ENCODE results near the gene FHOD3. TPM values are rescaled to one million over a fixed set of nuclear protein-coding genes. Genes with fewer than 3 reads are reported as not detected.
A peak's percentile ranks its signal among the peaks of the same experiment; 100 is the strongest.

Gene FHOD3
- total RNA-seq, 1 donor from 2014 or later: 5.6 TPM

DNA sequence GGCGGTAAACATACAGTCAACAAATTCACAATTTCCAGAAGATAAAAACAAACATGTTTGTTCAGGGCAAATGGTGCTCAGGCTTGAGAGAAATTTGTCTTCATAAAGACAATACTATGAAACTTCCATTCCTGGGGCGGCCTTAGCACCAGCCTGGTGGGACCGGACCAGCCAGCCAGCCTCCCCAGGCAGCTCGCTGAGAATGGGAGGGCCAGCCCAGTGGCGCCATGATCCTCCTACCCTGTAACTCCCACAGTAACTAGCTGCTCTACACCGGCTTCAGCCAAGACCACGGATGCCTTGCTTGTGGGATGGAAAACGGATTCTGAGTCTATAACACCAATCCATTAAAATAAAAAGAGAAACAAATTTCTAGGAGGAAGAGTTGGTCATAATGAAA lies 24.2 kb upstream of the FHOD3 start:
- Histone ChIP-seq H3K27me3 (no peaks in the 10 kb centered on the region), H3K4me1 (no peaks in the 10 kb centered on the region), H3K27ac (no peak overlapping the region), H3K36me3 (no peaks in the 10 kb centered on the region), H3K9me3 (no peaks in the 10 kb centered on the region), H3K4me3 (no peak overlapping the region)
- no peak for DNase-seq (ENCODE audit: extremely low spot score in 2 of 2)
- intact Hi-C loops (cut with DNase I): no loop called here
- no peak for TF ChIP-seq POLR2AphosphoS5 (IDR thresholded peaks at IDR 0.05; ENCODE audit: insufficient read depth in 1 of 2, low read depth in 1 of 2)
- TF ChIP-seq POLR2A (IDR thresholded peaks at IDR 0.05): no peak
- TF ChIP-seq, protein P1, sequence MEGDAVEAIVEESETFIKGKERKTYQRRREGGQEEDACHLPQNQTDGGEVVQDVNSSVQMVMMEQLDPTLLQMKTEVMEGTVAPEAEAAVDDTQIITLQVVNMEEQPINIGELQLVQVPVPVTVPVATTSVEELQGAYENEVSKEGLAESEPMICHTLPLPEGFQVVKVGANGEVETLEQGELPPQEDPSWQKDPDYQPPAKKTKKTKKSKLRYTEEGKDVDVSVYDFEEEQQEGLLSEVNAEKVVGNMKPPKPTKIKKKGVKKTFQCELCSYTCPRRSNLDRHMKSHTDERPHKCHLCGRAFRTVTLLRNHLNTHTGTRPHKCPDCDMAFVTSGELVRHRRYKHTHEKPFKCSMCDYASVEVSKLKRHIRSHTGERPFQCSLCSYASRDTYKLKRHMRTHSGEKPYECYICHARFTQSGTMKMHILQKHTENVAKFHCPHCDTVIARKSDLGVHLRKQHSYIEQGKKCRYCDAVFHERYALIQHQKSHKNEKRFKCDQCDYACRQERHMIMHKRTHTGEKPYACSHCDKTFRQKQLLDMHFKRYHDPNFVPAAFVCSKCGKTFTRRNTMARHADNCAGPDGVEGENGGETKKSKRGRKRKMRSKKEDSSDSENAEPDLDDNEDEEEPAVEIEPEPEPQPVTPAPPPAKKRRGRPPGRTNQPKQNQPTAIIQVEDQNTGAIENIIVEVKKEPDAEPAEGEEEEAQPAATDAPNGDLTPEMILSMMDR (IDR thresholded peaks at IDR 0.05): no peak

DNA sequence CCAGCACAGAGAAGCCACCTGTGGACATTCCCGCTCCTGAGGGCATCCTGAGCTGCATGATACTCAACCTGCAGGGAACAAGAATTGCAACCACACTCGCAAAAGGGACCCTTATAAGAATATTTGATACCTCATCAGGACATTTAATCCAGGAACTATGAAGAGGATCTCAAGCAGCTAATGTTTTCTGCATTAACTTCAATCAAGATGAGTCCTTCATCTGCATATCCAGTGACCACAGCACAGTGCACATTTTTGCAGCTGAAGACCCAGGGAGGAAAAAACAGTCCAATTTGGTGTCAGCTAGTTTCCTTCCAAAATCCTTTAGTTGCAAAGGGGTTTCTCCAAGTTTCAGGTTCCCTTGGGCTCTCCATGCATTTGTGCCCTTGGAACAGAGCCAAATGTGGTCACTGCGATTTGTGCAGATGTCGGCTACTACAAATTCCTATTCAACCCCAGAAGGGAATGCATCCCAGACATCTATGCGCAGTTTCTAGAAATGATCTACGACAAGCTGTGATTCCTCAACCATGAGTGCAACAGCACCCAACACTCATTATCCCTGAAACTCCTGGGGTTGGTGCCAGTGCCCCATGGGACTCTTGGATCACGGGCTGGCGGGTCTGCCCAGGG lies 23.3 kb upstream of the FHOD3 start:
- no peak for TF ChIP-seq POLR2AphosphoS5 (IDR thresholded peaks at IDR 0.05; ENCODE audit: insufficient read depth in 1 of 2, low read depth in 1 of 2)
- TF ChIP-seq POLR2A (IDR thresholded peaks at IDR 0.05): no peak
- TF ChIP-seq, protein P1 (IDR thresholded peaks at IDR 0.05): no peak
- H3K9me3 ChIP-seq: no peaks in the 10 kb centered on the region
- no peak overlapping the region for H3K4me3 ChIP-seq
- peak in 1 of 2 donors; percentile 8 for DNase-seq (ENCODE audit: extremely low spot score in 2 of 2)
- H3K4me1 ChIP-seq: no peaks in the 10 kb centered on the region
- no peak overlapping the region for H3K27ac ChIP-seq
- H3K36me3 ChIP-seq: no peaks in the 10 kb centered on the region
- H3K27me3 ChIP-seq: no peaks in the 10 kb centered on the region
- intact Hi-C loops (cut with DNase I): no loop called here

DNA sequence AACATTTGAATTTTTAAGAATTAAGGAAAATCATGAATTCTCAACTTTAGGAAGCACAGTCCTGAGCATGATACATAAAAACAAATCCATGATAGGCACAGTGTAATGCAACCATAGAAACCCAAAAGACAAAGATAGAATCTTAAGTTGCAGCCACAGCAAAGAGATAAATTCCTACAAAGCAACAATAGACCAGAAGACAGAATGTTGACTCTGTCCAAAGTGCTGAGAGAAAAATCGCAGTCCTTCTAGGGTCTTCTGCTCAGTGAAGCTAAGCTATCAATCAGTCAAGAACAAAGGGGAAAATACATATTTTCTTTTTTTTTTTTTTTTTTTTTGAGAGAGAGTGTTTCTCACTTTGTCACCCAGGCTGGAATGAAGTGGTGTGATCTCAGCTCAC lies 22.0 kb upstream of the FHOD3 start:
- intact Hi-C loops (cut with DNase I): no loop called here
- no peaks in the 10 kb centered on the region for H3K27me3 ChIP-seq
- H3K4me1 ChIP-seq: no peaks in the 10 kb centered on the region
- no peak for TF ChIP-seq POLR2A (IDR thresholded peaks at IDR 0.05)
- no peak for TF ChIP-seq POLR2AphosphoS5 (IDR thresholded peaks at IDR 0.05; ENCODE audit: insufficient read depth in 1 of 2, low read depth in 1 of 2)
- TF ChIP-seq, protein P1 (IDR thresholded peaks at IDR 0.05): no peak
- H3K36me3 ChIP-seq: no peaks in the 10 kb centered on the region
- no peak overlapping the region for H3K27ac ChIP-seq
- no peaks in the 10 kb centered on the region for H3K9me3 ChIP-seq
- no peak for DNase-seq (ENCODE audit: extremely low spot score in 2 of 2)
- H3K4me3 ChIP-seq: no peak overlapping the region

DNA sequence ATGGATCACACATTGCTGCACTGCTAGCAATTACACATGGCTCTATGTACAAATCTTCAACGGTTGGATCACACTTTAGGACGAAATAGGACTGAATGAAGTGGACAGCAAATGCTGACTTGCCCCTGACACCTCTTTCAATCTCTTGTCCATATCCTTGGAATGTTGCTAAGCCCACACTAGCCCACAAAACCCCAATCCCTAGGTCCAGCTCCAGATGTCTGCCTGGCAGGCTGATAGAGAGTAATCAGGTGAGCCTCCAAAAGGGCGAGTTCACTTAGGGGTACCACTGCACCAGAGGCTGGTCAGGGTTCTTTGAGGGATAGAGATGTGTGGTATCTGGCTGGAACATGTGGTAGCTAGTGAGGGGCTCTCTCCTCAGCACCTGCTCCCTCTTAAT lies 18.5 kb upstream of the FHOD3 start:
- peak in 1 of 2 donors; percentile 69 for DNase-seq (ENCODE audit: extremely low spot score in 2 of 2)
- H3K27me3 ChIP-seq: no peaks in the 10 kb centered on the region
- intact Hi-C loops (cut with DNase I): no loop called here
- no peak overlapping the region for H3K4me3 ChIP-seq
- H3K4me1 ChIP-seq: no peaks in the 10 kb centered on the region
- TF ChIP-seq POLR2A (IDR thresholded peaks at IDR 0.05) (no peak), POLR2AphosphoS5 (IDR thresholded peaks at IDR 0.05; ENCODE audit: insufficient read depth in 1 of 2, low read depth in 1 of 2) (no peak)
- TF ChIP-seq, protein P1 (IDR thresholded peaks at IDR 0.05): no peak
- H3K27ac ChIP-seq: no peak overlapping the region
- no peaks in the 10 kb centered on the region for H3K36me3 ChIP-seq
- H3K9me3 ChIP-seq: no peaks in the 10 kb centered on the region

DNA sequence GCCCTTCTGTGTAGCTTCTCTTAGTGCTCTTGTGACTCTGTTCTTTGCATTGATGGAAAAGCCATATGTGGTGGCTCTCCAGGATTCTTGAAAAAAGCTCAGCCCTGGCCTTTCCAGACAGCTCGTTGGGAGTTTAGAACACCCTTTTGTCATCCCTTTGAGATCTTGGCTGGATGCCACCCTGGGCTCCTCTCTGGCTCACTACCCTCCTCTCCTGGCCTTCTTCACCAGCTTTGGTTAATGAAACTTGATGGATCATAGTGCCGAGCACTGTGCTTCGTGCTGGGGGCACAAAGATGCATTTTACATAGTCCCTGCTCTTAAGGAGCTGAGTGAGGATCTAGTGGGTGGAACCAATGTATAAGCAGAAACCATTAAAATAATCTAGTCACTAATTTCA lies 15.6 kb upstream of the FHOD3 start:
- H3K36me3 ChIP-seq: no peaks in the 10 kb centered on the region

More for the DNA sequence above, 15.6 kb upstream of the FHOD3 start:
- Histone ChIP-seq H3K27ac (no peak overlapping the region), H3K4me1 (no peaks in the 10 kb centered on the region), H3K4me3 (no peak overlapping the region), H3K27me3 (no peaks in the 10 kb centered on the region), H3K9me3 (no peaks in the 10 kb centered on the region)
- intact Hi-C loops (cut with DNase I): loop anchor here (5.0 to 10.0 kb wide), 2 partner anchors 185 to 257 kb away; no protein-coding TSS in a partner anchor
- no peak for TF ChIP-seq POLR2A (IDR thresholded peaks at IDR 0.05)
- no peak for DNase-seq (ENCODE audit: extremely low spot score in 2 of 2)
